ENCODE data around the gene MTCH1.

MTCH1 gene

DNA sequence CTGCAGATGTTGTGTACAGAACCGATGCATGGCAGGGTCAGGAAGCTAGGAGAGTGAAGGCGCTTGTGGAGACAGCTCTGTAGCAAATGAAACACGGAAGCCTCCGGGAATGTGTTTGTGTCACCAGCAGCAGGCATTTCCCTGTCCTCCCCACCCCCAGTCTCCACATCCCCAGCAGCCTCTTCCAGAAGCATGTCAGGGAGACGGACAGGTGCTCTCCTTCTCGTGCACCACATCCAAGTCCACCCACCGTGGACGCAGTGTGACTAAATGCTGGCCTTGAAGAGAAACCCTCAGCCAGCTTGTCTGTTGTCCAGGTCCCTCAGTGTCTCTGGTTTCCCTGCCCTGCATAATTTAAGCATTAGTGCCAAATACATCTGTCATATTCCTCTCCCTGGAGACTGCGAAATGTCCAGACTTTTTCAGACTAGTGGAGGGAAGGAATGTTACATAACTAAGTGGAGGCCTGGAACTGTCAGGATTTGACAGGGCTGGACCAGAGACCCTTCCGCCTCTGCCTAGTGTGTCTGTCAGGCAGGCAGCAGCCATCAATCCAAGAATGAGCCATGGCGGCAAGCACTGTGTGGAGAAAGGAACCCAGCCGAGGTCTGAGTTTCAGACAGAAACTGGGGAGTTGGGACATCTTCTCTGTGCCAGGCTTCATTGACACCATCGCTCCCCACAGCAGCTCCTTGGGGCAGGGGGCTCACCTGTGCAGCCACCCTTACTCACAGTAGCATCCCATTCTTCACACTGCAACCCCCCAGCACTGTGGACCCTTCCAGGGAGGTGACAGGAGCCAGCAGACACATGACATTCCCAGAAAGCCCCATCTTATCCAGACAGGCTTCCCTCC lies 58.1 kb downstream of the MTCH1 start:
- DNase-seq (ENCODE audit: low read depth in 2 of 2), result no peak

- DNase-seq (ENCODE audit: low read depth in 2 of 2), result no peak
These were observed 59.1 kb downstream of the MTCH1 start for GRCh38 chr6:36926708-36927513.

GRCh38 chr6:36925809-36926208 lies 60.2 kb downstream of the MTCH1 start:
- DNase-seq (ENCODE audit: low read depth in 2 of 2), result no peak

DNA sequence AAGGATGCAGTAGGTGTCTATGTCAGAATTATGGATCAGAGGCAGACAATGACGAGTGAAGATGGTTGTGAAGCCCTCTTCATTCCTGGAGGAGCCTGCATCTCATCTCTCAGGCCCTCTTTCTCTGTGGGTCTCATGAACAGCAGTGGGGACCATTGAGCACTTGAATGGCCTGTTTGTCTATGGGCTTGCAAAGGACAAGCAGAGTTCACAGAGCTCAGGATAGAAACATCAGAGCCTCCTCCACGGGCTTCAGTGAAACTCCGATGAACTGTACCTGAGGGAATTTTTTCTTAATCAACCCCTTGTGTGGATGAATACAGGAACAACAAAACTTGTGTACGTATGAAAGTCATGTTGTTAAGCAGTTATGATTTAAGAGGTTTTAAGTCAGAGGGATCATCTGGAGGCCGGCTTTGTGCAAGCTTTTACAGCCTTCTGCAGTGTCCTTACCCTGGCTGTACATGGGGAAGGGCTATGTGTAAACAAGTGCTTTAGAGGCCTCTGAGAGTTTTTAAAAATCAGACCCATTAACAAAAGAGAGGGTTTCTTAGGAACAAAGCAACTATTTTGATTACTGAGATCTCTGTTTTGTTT lies 61.1 kb downstream of the MTCH1 start:
- DNase-seq (ENCODE audit: low read depth in 2 of 2), result no peak

DNA sequence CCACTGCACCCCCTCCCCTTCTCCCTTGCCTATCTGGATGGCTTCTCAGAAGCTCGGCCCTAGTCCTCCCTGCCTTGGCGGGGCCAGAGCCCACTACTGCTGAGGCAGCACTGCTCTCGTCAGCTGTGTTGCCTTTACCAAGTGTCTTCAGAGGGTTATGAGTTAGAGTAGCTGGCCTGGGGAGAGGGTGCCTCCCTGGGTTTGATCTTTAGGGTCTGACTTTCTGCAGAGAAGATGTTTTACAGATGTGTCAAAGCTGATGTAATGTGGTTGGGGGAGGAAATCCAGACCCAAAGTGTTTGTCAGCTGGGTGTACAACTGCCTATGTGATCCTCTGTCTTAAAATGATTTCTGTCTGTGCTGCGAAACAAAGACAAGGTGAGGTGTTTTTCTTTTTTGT lies 61.9 kb downstream of the MTCH1 start:
- DNase-seq (ENCODE audit: low read depth in 2 of 2), result no peak

DNA sequence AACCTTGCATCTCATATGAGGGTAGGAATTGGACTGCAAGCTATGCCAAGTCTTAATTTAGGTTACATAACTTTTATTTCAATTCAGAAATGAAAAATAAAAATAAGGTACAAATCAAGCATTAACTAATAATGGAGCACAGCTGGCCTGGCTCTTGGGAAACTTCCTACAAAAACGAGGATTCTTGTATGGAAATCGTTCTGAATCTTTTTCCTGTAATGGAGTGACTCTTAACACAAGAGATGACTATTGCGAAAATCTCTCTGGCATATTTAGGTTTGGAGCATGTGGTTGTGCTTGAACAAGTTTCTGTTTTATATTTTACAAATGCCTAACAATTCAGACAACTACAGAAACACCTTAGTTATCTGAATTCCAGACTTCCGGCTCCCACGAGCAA lies 65.5 kb downstream of the MTCH1 start:
- no peak for DNase-seq (ENCODE audit: low read depth in 2 of 2)

- DNase-seq (ENCODE audit: low read depth in 2 of 2), result no peak
These were observed 65.9 kb downstream of the MTCH1 start for GRCh38 chr6:36920049-36920448.

All from stimulated activated CD4-positive, alpha-beta T cell treated with anti-CD3 and anti-CD28 coated beads, Interleukin-4, amount 100 ng/mL, for 48 hours (primary cell).